GM18505 (cell line): ENCODE data around the gene FCHO2.

ENCODE experiments used
- ATAC-seq: cut with Tn5 transposase; IDR thresholded peaks from one replicate; pipeline ENCODE4 v1.9.1; 2021; ENCODE audit not compliant: unreplicated experiment
- POLR2A ChIP-seq: IDR thresholded peaks from 4 replicates; pipeline ENCODE4 v1.6.1; 2011; ENCODE audit warnings: borderline replicate concordance; ENCODE audit not compliant: insufficient read depth, insufficient read length; ENCODE audit errors: extremely low read depth

Gene FCHO2

GRCh38 chr5:73117088-73117740 is 161.4 kb downstream of the FCHO2 start:
- ATAC-seq, result no peak
- TF ChIP-seq POLR2A, result no peak

GRCh38 chr5:73118391-73118973 is 162.6 kb downstream of the FCHO2 start:
- no peak for TF ChIP-seq POLR2A
- no peak for ATAC-seq

GRCh38 chr5:73119451-73120157 is 163.8 kb downstream of the FCHO2 start:
- TF ChIP-seq POLR2A, result no peak
- no peak for ATAC-seq

GRCh38 chr5:73120222-73121118 is 164.6 kb downstream of the FCHO2 start, which contains the start of gene TMEM171:
TSS of gene TMEM171 (plus strand) at chr5:73120575. CDS start at chr5:73123374, 2,799 bp downstream.
- TF ChIP-seq POLR2A, result no peak
- no peak for ATAC-seq

GRCh38 chr5:73121119-73121463 is 165.2 kb downstream of the FCHO2 start:
- ATAC-seq, result no peak
- no peak for TF ChIP-seq POLR2A

- TF ChIP-seq POLR2A, result no peak
These were observed 167.3 kb downstream of the FCHO2 start for GRCh38 chr5:73122875-73123810.

GRCh38 chr5:73125289-73125688 is 169.4 kb downstream of the FCHO2 start:
- no peak for TF ChIP-seq POLR2A
- ATAC-seq, result no peak

More at GRCh38 chr5:73122875-73123810, 167.3 kb downstream of the FCHO2 start:
- ATAC-seq, result no peak

GRCh38 chr5:73126381-73126780 is 170.5 kb downstream of the FCHO2 start:
- TF ChIP-seq POLR2A, result no peak
- ATAC-seq, result no peak

- no peak for TF ChIP-seq POLR2A
These were observed 171.1 kb downstream of the FCHO2 start for GRCh38 chr5:73126957-73127356.

GRCh38 chr5:73129143-73129542 is 173.3 kb downstream of the FCHO2 start:
- no peak for ATAC-seq
- no peak for TF ChIP-seq POLR2A

More at GRCh38 chr5:73126957-73127356, 171.1 kb downstream of the FCHO2 start:
- no peak for ATAC-seq

GRCh38 chr5:73130811-73131210 is 175.0 kb downstream of the FCHO2 start:
- no peak for TF ChIP-seq POLR2A
- ATAC-seq, result no peak
